ENCODE measurements around the gene HEG1.

DNA sequence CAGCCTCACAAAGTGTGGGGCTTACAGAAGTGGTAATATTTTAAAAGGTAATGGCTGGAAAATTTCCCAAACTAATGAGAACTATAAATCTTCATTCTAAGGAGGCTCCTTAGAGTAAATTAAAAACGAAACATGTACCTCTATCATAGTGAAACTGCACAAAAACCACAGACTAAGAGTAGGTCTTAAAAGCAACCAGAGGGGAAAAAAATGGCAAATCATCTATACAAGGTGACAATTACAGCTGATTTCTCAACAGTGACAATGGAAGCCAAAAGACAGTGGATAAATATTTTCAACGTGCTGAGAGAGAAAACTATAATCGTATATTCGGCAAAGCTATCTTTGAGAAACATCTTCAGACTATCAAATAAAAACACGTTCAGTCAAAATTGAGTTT is 20.6 kb downstream of the HEG1 start:
- TF ChIP-seq, protein P1, sequence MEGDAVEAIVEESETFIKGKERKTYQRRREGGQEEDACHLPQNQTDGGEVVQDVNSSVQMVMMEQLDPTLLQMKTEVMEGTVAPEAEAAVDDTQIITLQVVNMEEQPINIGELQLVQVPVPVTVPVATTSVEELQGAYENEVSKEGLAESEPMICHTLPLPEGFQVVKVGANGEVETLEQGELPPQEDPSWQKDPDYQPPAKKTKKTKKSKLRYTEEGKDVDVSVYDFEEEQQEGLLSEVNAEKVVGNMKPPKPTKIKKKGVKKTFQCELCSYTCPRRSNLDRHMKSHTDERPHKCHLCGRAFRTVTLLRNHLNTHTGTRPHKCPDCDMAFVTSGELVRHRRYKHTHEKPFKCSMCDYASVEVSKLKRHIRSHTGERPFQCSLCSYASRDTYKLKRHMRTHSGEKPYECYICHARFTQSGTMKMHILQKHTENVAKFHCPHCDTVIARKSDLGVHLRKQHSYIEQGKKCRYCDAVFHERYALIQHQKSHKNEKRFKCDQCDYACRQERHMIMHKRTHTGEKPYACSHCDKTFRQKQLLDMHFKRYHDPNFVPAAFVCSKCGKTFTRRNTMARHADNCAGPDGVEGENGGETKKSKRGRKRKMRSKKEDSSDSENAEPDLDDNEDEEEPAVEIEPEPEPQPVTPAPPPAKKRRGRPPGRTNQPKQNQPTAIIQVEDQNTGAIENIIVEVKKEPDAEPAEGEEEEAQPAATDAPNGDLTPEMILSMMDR (IDR thresholded peaks at IDR 0.05; ENCODE audit: insufficient read depth, low read length, poor library complexity, severe bottlenecking): no peak
- no peak for TF ChIP-seq EZH2phosphoT487 (conservative IDR thresholded peaks at IDR 0.05; ENCODE audit: low read length)

Data from SU-DHL-6 (cell line).